AG04449 (cell line): Measurements from ENCODE around the gene TMEM121B.
A peak's percentile ranks its signal among the peaks of the same experiment; 100 is the strongest.

Source experiments
- CTCF ChIA-PET: fragments of 350-600 bp; formaldehyde crosslinking; extraction: SDS; loops from one replicate; lab custom pipeline; 2021; ENCODE audit warnings: antibody characterized with exemption; lab: Yijun Ruan, JAX
- POLR2A ChIA-PET: fragments of 400-600, 350-600 bp; formaldehyde crosslinking; extraction: SDS; loops from one replicate; lab custom pipeline; 2020; ENCODE audit warnings: antibody characterized with exemption, inconsistent platforms; lab: Yijun Ruan, JAX
- DNase-seq: peaks from one replicate; pipeline ENCODE4 v3.0.0-alpha.2; 2010; ENCODE audit warnings: low read depth, low spot score
- H3K4me3 ChIP-seq: 2 replicates; pipeline ENCODE4 v1.5.1; 2011; ENCODE audit warnings: low read depth, mild to moderate bottlenecking, control low read depth, low read length
- TF ChIP-seq, protein P1 (sequence below): IDR thresholded peaks from one replicate; pipeline ENCODE4 v1.5.1; 2011; ENCODE audit warnings: mild to moderate bottlenecking, moderate library complexity, low read length, control low read depth, inconsistent platforms; ENCODE audit not compliant: insufficient read depth; ENCODE audit errors: missing control alignments

Gene TMEM121B

DNA sequence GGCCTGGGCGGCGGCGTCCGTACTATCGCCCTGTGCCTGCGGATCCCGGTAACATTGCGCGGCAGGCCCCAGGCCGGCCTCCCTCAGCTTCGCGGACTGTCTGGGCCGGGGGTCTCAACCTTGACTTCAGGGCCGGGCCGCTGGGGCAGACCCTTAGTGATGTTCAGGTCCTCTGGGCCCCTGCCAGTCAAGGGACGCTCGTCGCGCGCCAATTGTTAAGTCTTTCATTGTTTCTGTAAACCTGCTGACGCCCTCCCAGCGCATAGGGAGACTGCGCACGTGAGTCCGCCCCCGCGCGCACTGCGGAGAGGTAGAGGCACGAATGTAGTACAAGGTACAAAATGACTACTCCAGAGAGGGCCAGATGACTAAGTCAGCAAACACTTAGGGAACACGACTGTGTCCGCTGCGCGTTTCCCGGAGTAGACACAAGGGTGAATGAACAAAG is 38.4 kb upstream of the TMEM121B start:
- TF ChIP-seq, protein P1, sequence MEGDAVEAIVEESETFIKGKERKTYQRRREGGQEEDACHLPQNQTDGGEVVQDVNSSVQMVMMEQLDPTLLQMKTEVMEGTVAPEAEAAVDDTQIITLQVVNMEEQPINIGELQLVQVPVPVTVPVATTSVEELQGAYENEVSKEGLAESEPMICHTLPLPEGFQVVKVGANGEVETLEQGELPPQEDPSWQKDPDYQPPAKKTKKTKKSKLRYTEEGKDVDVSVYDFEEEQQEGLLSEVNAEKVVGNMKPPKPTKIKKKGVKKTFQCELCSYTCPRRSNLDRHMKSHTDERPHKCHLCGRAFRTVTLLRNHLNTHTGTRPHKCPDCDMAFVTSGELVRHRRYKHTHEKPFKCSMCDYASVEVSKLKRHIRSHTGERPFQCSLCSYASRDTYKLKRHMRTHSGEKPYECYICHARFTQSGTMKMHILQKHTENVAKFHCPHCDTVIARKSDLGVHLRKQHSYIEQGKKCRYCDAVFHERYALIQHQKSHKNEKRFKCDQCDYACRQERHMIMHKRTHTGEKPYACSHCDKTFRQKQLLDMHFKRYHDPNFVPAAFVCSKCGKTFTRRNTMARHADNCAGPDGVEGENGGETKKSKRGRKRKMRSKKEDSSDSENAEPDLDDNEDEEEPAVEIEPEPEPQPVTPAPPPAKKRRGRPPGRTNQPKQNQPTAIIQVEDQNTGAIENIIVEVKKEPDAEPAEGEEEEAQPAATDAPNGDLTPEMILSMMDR: no peak
- peak overlapping the region; percentile 78 for H3K4me3 ChIP-seq
- CTCF ChIA-PET: interaction anchor here (1.1 to 10.0 kb wide), 4 partner anchors 14 to 342 kb away, joined by 3 to 225 read pairs (median 4); no protein-coding TSS in a partner anchor
- POLR2A ChIA-PET: interaction anchor here (1.2 to 3.7 kb wide), 2 partner anchors 13 to 73 kb away, joined by 3 to 20 read pairs; no protein-coding TSS in a partner anchor
- no peak for DNase-seq

GRCh38 chr22:17158568-17159503 is 37.7 kb upstream of the TMEM121B start, which contains the start of gene HDHD5:
HDHD5 (minus strand) TSS chr22:17159277; CDS start chr22:17159251, 26 bp downstream.
- ChIA-PET POLR2A (interaction anchor here (1.0 to 3.7 kb wide), 3 partner anchors 13 to 72 kb away, joined by 3 to 20 read pairs (median 3); no protein-coding TSS in a partner anchor), CTCF (interaction anchor here (0.7 to 10.0 kb wide), 4 partner anchors 14 to 343 kb away, joined by 3 to 225 read pairs (median 5); no protein-coding TSS in a partner anchor)
- DNase-seq: no peak
- H3K4me3 ChIP-seq: peak within 1 kb of the TSS; percentile 78
- TF ChIP-seq, protein P1: no peak

- no peak for DNase-seq
- ChIA-PET CTCF (interaction anchor here (0.7 to 10.0 kb wide), 3 partner anchors 15 to 344 kb away, joined by 3 to 225 read pairs (median 4); no protein-coding TSS in a partner anchor), POLR2A (interaction anchor here (1.0 to 3.7 kb wide), 2 partner anchors 14 kb away, joined by 3 to 20 read pairs; no protein-coding TSS in a partner anchor)
- TF ChIP-seq, protein P1: no peak
- peak overlapping the region; percentile 78 for H3K4me3 ChIP-seq
Observed at GRCh38 chr22:17158176-17158567, 37.0 kb upstream of the TMEM121B start.

GRCh38 chr22:17157714-17158113 is 36.6 kb upstream of the TMEM121B start:
- TF ChIP-seq, protein P1: no peak
- ChIA-PET POLR2A (interaction anchor here (3.7 kb wide), 1 partner anchor 14 kb away, joined by 20 read pairs; no protein-coding TSS in a partner anchor), CTCF (interaction anchor here (0.8 to 10.0 kb wide), 3 partner anchors 15 to 345 kb away, joined by 3 to 225 read pairs (median 4); no protein-coding TSS in a partner anchor)
- no peak overlapping the region; the same call in none of the 2 replicates for H3K4me3 ChIP-seq
- no peak for DNase-seq

GRCh38 chr22:17155941-17156340 is 34.8 kb upstream of the TMEM121B start:
- DNase-seq: no peak
- ChIA-PET CTCF (interaction anchor here (1.6 to 10.0 kb wide), 2 partner anchors 17 to 346 kb away, joined by 7 to 225 read pairs; no protein-coding TSS in a partner anchor), POLR2A (no interaction called here)
- no peak overlapping the region for H3K4me3 ChIP-seq
- TF ChIP-seq, protein P1: no peak
